ENCODE measurements around the gene LMO7. TPM values are rescaled to one million over a fixed set of nuclear protein-coding genes. Genes with fewer than 3 reads are reported as not detected.

LMO7 gene
- total RNA-seq, 4 donors from 2014 or later: 87.0 to 293 (median 187) TPM

GRCh38 chr13:75830842-75831241 lies 194.7 kb downstream of the LMO7 start:
- Histone ChIP-seq H3K36me3 (peaks cover 0 to 35% (median 0%) of the 10 kb centered on the region in 3 donors), H3K27me3 (no peaks in the 10 kb centered on the region), H3K9me3 (no peaks in the 10 kb centered on the region), H3K4me1 (peaks cover 0 to 13% (median 0%) of the 10 kb centered on the region in 3 donors), H3K4me3 (no peak overlapping the region), H3K27ac (no peak overlapping the region)
- intact Hi-C loops (cut with DNase I): no loop called here
- WGBS, 2 donors: 90 to 95% methylated on average over 1 of the region's 1 CpG
- DNase-seq: no peak
- no peak for TF ChIP-seq POLR2A (IDR thresholded peaks at IDR 0.05)
- TF ChIP-seq, protein P1, sequence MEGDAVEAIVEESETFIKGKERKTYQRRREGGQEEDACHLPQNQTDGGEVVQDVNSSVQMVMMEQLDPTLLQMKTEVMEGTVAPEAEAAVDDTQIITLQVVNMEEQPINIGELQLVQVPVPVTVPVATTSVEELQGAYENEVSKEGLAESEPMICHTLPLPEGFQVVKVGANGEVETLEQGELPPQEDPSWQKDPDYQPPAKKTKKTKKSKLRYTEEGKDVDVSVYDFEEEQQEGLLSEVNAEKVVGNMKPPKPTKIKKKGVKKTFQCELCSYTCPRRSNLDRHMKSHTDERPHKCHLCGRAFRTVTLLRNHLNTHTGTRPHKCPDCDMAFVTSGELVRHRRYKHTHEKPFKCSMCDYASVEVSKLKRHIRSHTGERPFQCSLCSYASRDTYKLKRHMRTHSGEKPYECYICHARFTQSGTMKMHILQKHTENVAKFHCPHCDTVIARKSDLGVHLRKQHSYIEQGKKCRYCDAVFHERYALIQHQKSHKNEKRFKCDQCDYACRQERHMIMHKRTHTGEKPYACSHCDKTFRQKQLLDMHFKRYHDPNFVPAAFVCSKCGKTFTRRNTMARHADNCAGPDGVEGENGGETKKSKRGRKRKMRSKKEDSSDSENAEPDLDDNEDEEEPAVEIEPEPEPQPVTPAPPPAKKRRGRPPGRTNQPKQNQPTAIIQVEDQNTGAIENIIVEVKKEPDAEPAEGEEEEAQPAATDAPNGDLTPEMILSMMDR (IDR thresholded peaks at IDR 0.05): no peak

DNA sequence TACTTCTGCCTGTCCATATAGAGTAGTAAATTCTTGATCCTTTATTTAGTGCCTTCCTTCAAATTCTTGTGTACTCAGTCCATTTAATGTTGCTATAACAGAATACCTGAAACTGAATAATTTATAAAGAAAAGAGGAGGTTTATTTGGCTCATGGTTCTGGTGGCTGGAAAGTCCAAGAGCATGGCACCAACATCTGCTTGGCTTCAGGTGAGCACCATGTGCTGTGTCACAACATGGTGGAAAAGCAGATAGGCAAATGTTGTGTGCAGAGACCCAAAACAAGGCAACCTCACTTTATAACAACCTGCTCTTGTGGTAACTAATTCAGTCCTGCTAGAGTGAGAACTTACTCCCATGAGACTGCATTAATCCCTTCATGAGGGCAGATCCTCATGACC lies 195.3 kb downstream of the LMO7 start:
- no peak for DNase-seq
- H3K27me3 ChIP-seq: no peaks in the 10 kb centered on the region
- peaks cover 0 to 17% (median 0%) of the 10 kb centered on the region in 3 donors for H3K4me1 ChIP-seq
- no peak overlapping the region for H3K4me3 ChIP-seq
- intact Hi-C loops (cut with DNase I): no loop called here
- no peaks in the 10 kb centered on the region for H3K9me3 ChIP-seq
- peaks cover 0 to 29% (median 0%) of the 10 kb centered on the region in 3 donors for H3K36me3 ChIP-seq
- no peak for TF ChIP-seq POLR2A (IDR thresholded peaks at IDR 0.05)
- TF ChIP-seq, protein P1 (IDR thresholded peaks at IDR 0.05): no peak
- H3K27ac ChIP-seq: no peak overlapping the region

- Histone ChIP-seq H3K27me3 (no peaks in the 10 kb centered on the region), H3K27ac (no peak overlapping the region), H3K36me3 (peaks cover 0 to 22% (median 0%) of the 10 kb centered on the region in 3 donors), H3K4me3 (no peak overlapping the region), H3K9me3 (no peaks in the 10 kb centered on the region), H3K4me1 (peaks cover 0 to 25% (median 0%) of the 10 kb centered on the region in 3 donors)
- TF ChIP-seq, protein P1 (IDR thresholded peaks at IDR 0.05): no peak
- TF ChIP-seq POLR2A (IDR thresholded peaks at IDR 0.05): no peak
- WGBS, 2 donors: 89 to 91% methylated on average over 5 of the region's 5 CpGs
- intact Hi-C loops (cut with DNase I): no loop called here
- no peak for DNase-seq
These were observed 196.7 kb downstream of the LMO7 start for GRCh38 chr13:75832812-75833211.

- no peak for DNase-seq
- TF ChIP-seq, protein P1 (IDR thresholded peaks at IDR 0.05): no peak
- TF ChIP-seq POLR2A (IDR thresholded peaks at IDR 0.05): no peak
- Histone ChIP-seq H3K9me3 (no peaks in the 10 kb centered on the region), H3K27me3 (no peaks in the 10 kb centered on the region), H3K36me3 (peaks cover 0 to 36% (median 0%) of the 10 kb centered on the region in 3 donors), H3K27ac (peak overlapping the region in 2 of 4 donors; percentile 9 to 40), H3K4me1 (peaks cover 0 to 12% (median 0%) of the 10 kb centered on the region in 3 donors), H3K4me3 (no peak overlapping the region)
- intact Hi-C loops (cut with DNase I): no loop called here
- WGBS, 2 donors: 38 to 57% methylated on average over 4 of the region's 4 CpGs
These were observed 200.3 kb downstream of the LMO7 start for GRCh38 chr13:75836441-75836840.

GRCh38 chr13:75838366-75839005 lies 202.4 kb downstream of the LMO7 start:
- no peak overlapping the region for H3K4me3 ChIP-seq
- no peak for TF ChIP-seq POLR2A (IDR thresholded peaks at IDR 0.05)
- TF ChIP-seq, protein P1 (IDR thresholded peaks at IDR 0.05): no peak
- no peak overlapping the region for H3K27ac ChIP-seq
- no peak for DNase-seq
- 73 to 87% methylated on average over 6 of the region's 6 CpGs for WGBS, 2 donors
- no peaks in the 10 kb centered on the region for H3K9me3 ChIP-seq
- intact Hi-C loops (cut with DNase I): no loop called here
- peaks cover 0 to 54% (median 0%) of the 10 kb centered on the region in 3 donors for H3K36me3 ChIP-seq
- peaks cover 0 to 12% (median 0%) of the 10 kb centered on the region in 3 donors for H3K4me1 ChIP-seq
- H3K27me3 ChIP-seq: no peaks in the 10 kb centered on the region
